Measurements from ENCODE around the gene CHGA. TPM values are rescaled to one million over a fixed set of nuclear protein-coding genes. Genes with fewer than 3 reads are reported as not detected.

Gene CHGA
- total RNA-seq, 1 donor from 2014 or later, result 1,527 TPM

DNA sequence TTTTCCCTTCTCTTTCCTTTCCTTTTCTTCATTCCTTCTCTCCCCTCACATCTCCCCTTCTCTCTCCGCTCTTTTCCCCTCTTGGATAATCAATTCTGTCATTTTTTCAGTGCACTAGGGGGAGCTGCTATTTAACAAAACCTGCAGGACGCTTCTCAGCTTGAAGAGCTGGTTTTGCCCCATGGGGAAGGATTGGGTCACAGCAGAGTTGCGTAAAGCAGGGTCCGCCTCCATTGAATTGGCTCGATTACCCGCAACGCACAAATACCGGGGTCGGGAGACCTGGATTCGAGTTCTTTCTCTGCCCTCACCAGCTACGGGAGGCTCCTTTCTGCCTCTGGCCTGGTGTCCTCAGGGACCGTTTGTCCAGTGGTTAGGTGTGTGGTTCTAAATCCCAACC, 42.1 kb upstream of the CHGA start:
- peaks cover 58% of the 10 kb centered on the region for H3K27me3 Mint-ChIP-seq
- peaks cover 13% of the 10 kb centered on the region for H3K4me1 Mint-ChIP-seq (ENCODE audit: unreplicated experiment)
- H3K9me3 Mint-ChIP-seq, result no peaks in the 10 kb centered on the region
- no peak overlapping the region for H3K4me3 Mint-ChIP-seq
- H3K36me3 Mint-ChIP-seq, result no peaks in the 10 kb centered on the region
- no peak overlapping the region for H3K27ac Mint-ChIP-seq
- no peak for DNase-seq (ENCODE audit: extremely low spot score, unreplicated experiment)
- TF ChIP-seq, protein P1, sequence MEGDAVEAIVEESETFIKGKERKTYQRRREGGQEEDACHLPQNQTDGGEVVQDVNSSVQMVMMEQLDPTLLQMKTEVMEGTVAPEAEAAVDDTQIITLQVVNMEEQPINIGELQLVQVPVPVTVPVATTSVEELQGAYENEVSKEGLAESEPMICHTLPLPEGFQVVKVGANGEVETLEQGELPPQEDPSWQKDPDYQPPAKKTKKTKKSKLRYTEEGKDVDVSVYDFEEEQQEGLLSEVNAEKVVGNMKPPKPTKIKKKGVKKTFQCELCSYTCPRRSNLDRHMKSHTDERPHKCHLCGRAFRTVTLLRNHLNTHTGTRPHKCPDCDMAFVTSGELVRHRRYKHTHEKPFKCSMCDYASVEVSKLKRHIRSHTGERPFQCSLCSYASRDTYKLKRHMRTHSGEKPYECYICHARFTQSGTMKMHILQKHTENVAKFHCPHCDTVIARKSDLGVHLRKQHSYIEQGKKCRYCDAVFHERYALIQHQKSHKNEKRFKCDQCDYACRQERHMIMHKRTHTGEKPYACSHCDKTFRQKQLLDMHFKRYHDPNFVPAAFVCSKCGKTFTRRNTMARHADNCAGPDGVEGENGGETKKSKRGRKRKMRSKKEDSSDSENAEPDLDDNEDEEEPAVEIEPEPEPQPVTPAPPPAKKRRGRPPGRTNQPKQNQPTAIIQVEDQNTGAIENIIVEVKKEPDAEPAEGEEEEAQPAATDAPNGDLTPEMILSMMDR (conservative IDR thresholded peaks at IDR 0.05), result peak; percentile 56

DNA sequence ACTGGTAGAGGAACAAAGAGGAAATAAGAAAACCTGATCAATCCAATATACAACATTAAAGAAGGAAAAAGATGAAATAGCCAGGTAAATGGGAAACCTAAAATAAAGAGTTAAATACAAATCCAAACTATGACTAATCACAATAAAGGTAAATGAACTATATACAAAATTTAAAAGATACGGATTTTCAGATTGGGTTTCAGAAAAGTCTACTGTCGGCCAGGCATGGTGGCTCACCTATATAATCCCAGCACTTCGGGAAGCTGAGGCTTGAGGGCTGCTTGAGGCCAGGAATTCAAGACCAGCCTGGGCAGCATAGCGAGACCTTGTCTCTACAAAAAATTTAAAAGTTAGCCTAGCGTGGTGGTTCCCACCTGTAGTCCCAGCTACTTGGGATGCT, 39.9 kb upstream of the CHGA start:
- Mint-ChIP-seq H3K9me3 (no peaks in the 10 kb centered on the region), H3K27me3 (peaks cover 54% of the 10 kb centered on the region), H3K27ac (no peak overlapping the region), H3K4me3 (no peak overlapping the region), H3K36me3 (no peaks in the 10 kb centered on the region), H3K4me1 (ENCODE audit: unreplicated experiment) (peaks cover 7% of the 10 kb centered on the region)
- DNase-seq (ENCODE audit: extremely low spot score, unreplicated experiment), result no peak
- TF ChIP-seq, protein P1 (conservative IDR thresholded peaks at IDR 0.05), result no peak

DNA sequence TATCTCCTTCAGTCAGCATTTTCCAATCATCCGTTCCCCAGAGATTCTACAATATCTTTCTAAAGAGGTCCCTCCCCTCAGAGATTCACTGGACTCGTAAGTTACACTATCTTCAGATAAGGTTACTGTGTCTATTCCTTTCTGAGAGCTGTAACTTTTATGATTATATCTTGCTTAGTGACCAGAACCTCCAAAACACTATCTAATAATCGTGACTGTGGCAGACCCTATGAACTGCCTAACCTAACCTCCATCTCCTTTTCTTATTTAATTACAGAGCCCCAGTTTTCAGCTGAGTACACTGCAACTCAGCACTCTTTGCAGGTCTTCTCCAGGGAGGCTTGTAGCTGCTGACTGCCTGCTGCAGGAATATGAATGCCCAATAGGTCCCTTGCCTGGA, 38.5 kb upstream of the CHGA start:
- Mint-ChIP-seq H3K4me3 (no peak overlapping the region), H3K27me3 (peaks cover 60% of the 10 kb centered on the region), H3K9me3 (no peaks in the 10 kb centered on the region), H3K4me1 (ENCODE audit: unreplicated experiment) (no peaks in the 10 kb centered on the region), H3K27ac (no peak overlapping the region), H3K36me3 (no peaks in the 10 kb centered on the region)
- DNase-seq (ENCODE audit: extremely low spot score, unreplicated experiment), result no peak
- TF ChIP-seq, protein P1 (conservative IDR thresholded peaks at IDR 0.05), result no peak

DNA sequence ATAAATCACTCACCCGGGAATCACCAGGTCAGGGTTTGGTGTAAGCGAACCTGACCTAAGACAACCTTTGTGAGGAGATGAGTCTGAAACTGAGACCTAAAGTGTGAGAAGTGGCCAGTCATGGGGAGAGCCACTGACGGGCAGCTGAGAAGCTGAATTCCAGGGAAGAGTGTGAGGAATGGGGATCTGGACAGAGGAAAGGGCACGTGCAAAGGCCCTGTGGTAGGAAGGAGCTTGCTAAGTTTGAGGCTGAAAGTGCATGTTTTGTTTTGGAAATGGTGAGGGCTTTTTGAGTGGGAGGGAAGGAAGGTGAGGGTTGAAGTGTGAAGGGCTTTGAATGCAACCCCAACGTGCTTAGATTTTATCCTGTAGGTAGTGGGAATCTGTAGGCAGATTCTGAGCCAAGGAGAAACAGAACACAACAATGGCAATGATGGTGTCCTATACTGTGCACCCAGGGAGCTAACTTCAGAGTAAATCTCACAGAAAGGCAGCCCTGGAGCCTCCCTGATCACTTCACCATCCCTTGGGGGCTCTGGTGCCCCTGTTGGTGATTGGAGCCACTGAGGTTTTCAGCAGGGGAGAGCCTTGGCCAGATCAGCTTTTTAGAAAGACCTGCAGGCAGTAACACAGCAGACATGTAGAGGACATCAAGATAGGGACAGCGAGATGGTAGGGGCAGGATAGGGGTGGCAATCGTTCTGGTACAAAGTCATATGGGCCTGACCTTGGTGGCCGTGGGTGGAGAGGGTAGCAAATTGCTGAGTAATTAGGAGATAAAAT, 37.5 kb upstream of the CHGA start:
- Mint-ChIP-seq H3K4me3 (no peak overlapping the region), H3K9me3 (no peaks in the 10 kb centered on the region), H3K36me3 (no peaks in the 10 kb centered on the region), H3K4me1 (ENCODE audit: unreplicated experiment) (no peaks in the 10 kb centered on the region), H3K27ac (no peak overlapping the region), H3K27me3 (peaks cover 58% of the 10 kb centered on the region)
- no peak for DNase-seq (ENCODE audit: extremely low spot score, unreplicated experiment)
- TF ChIP-seq, protein P1 (conservative IDR thresholded peaks at IDR 0.05), result no peak

DNA sequence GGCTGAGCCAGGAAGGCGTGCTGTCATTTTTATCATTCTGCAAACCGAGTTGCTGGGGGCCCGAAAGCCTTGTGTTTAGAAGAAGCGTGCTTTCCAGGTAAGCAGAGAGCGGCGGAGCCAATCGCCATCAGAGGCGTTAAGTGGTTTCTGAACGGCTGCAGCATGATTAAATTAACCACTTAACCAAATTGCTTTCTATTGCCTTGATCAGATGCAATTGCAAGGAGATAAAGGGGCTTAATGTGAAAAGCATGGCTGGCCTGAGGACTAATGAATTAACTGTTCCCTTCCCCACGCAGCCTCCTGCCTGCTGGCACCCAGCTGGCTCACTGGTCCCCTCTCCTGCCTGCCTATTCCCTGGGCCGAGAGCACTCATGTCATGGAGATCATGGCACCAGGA, 36.6 kb upstream of the CHGA start:
- Mint-ChIP-seq H3K27me3 (peaks cover 50% of the 10 kb centered on the region), H3K36me3 (no peaks in the 10 kb centered on the region), H3K9me3 (no peaks in the 10 kb centered on the region), H3K4me3 (no peak overlapping the region), H3K27ac (no peak overlapping the region), H3K4me1 (ENCODE audit: unreplicated experiment) (no peaks in the 10 kb centered on the region)
- no peak for DNase-seq (ENCODE audit: extremely low spot score, unreplicated experiment)
- TF ChIP-seq, protein P1 (conservative IDR thresholded peaks at IDR 0.05), result no peak
